ENCODE data around the gene FOXE1. TPM values are rescaled to one million over a fixed set of nuclear protein-coding genes. Genes with fewer than 3 reads are reported as not detected.

Gene FOXE1
- total and polyA plus RNA-seq, 2 of the 4 experiments (the other 2 are of a cell fraction), result under 0.01 to 0.22 TPM

DNA sequence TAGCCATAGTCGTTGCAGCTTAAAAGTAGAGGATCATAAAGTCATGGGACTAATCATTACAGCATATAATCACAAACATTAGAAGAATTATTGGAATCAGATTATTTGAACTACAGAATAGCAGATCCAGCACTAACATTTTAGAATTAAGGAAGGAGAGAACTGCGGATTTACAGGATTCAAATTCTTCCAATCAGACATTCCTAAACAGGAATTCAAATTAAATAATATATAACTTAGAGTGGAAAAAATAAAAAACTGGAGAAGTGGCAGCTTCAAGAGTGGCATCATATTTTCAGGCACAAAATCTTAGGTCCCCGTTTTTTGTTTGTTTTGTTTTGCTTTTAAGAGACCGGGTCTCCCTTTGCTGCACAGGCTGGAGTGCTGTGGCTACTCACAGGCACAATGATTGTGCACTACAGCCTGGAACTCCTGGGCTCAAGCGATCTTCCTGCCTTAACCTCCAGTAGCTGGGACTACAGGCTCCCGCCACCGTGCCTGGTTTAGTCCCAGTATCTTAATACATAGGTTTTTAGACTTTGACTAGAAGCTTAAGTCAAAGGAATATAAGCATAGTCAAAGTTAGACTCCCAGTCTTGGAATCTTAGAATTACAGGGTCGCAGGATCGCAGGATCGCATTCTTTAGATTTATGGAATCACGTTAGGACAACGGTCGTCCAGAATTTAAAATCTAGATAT, 2.1 kb upstream of the FOXE1 start:
- Histone ChIP-seq H3K4ac (ENCODE audit: low read depth, low read length) (no peak overlapping the region), H3K27ac (ENCODE audit: insufficient read depth, low read length) (no peak overlapping the region), H2AK9ac (replicated peaks; ENCODE audit: low read depth, low read length, poor library complexity) (no peak overlapping the region), H3K18ac (ENCODE audit: low read depth, low read length) (no peak overlapping the region), H4K8ac (ENCODE audit: low read depth in 2 of 2, low read length in 2 of 2) (no peak overlapping the region), H2AK5ac (ENCODE audit: low read depth, low read length) (peak overlapping the region; percentile 15; the same call in 1 of the 2 replicates), H3K56ac (ENCODE audit: extremely low read depth, insufficient read depth, low read length) (no peak overlapping the region), H3K27me3 (ENCODE audit: control insufficient read depth, insufficient read depth, low read length) (peaks cover 96% of the 10 kb centered on the region), H3K4me1 (ENCODE audit: control insufficient read depth, insufficient read depth, low read length) (peaks cover 4% of the 10 kb centered on the region; the same call in 1 of the 2 replicates), H2BK120ac (ENCODE audit: low read depth, low read length) (no peak overlapping the region), H3K4me2 (ENCODE audit: low read depth, low read length) (no peak overlapping the region), H3K9me3 (ENCODE audit: control insufficient read depth, insufficient read depth, low read length) (peaks cover 28% of the 10 kb centered on the region), H3K79me1 (ENCODE audit: low read depth in 1 of 2, low read length in 2 of 2) (no peaks in the 10 kb centered on the region), H3K4me3 (ENCODE audit: insufficient read depth, low read depth, low read length) (no peak overlapping the region), H2AFZ (replicated peaks; ENCODE audit: low read length, poor library complexity) (no peak overlapping the region), H2BK15ac (ENCODE audit: low read depth, low read length) (no peak overlapping the region), H2BK20ac (ENCODE audit: low read depth, low read length) (no peak overlapping the region), H3K36me3 (ENCODE audit: control insufficient read depth, insufficient read depth, low read length) (no peaks in the 10 kb centered on the region; the same call in 1 of the 2 replicates), H3K9me1 (ENCODE audit: insufficient read depth, low read length) (no peaks in the 10 kb centered on the region; the same call in 1 of the 2 replicates), H3K14ac (replicated peaks; ENCODE audit: low read depth, low read length) (no peak overlapping the region), H3K9ac (ENCODE audit: low read depth, low read length) (no peak overlapping the region), H4K91ac (ENCODE audit: insufficient read depth, low read depth, low read length) (no peak overlapping the region), H4K5ac (ENCODE audit: low read depth, low read length) (no peak overlapping the region), H3K23ac (ENCODE audit: low read depth, low read length) (peak overlapping the region; percentile 34; the same call in 1 of the 2 replicates), H4K20me1 (ENCODE audit: insufficient read depth, low read length) (peaks cover 3% of the 10 kb centered on the region; the same call in 1 of the 2 replicates), H2BK5ac (ENCODE audit: low read depth, low read length, poor library complexity, severe bottlenecking) (no peak overlapping the region)
- no peak for TF ChIP-seq RFX5 (IDR thresholded peaks at IDR 0.05; ENCODE audit: low read depth, low read length)
- TF ChIP-seq MAZ (IDR thresholded peaks at IDR 0.05; ENCODE audit: borderline replicate concordance, low read depth, low read length), result no peak
- TF ChIP-seq CHD1 (IDR thresholded peaks at IDR 0.05; ENCODE audit: low read depth, low read length), result no peak
- no peak for TF ChIP-seq MAFK (IDR thresholded peaks at IDR 0.05; ENCODE audit: low read depth, low read length)
- TF ChIP-seq POLR2A (IDR thresholded peaks at IDR 0.05; ENCODE audit: low read depth, low read length), result no peak
- TF ChIP-seq BHLHE40 (IDR thresholded peaks at IDR 0.05; ENCODE audit: low read depth, low read length), result no peak
- TF ChIP-seq NFE2L2 (IDR thresholded peaks at IDR 0.05; ENCODE audit: low read depth, low read length), result no peak
- TF ChIP-seq, protein P1, sequence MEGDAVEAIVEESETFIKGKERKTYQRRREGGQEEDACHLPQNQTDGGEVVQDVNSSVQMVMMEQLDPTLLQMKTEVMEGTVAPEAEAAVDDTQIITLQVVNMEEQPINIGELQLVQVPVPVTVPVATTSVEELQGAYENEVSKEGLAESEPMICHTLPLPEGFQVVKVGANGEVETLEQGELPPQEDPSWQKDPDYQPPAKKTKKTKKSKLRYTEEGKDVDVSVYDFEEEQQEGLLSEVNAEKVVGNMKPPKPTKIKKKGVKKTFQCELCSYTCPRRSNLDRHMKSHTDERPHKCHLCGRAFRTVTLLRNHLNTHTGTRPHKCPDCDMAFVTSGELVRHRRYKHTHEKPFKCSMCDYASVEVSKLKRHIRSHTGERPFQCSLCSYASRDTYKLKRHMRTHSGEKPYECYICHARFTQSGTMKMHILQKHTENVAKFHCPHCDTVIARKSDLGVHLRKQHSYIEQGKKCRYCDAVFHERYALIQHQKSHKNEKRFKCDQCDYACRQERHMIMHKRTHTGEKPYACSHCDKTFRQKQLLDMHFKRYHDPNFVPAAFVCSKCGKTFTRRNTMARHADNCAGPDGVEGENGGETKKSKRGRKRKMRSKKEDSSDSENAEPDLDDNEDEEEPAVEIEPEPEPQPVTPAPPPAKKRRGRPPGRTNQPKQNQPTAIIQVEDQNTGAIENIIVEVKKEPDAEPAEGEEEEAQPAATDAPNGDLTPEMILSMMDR (conservative IDR thresholded peaks at IDR 0.05; ENCODE audit: low read depth, low read length), result no peak
- no peak for TF ChIP-seq RAD21 (IDR thresholded peaks at IDR 0.05; ENCODE audit: low read length)
- no peak for TF ChIP-seq MXI1 (IDR thresholded peaks at IDR 0.05; ENCODE audit: borderline replicate concordance, low read depth, low read length)
- WGBS, 2 experiments (ENCODE audit: extremely low coverage in 2 of 2, insufficient read length in 1 of 2), result 21% methylated on average over 3 of the region's 13 CpGs; no CpG with 5 or more reads in 1 of the 2 experiments
- in situ Hi-C loops (cut with MboI; ENCODE audit: low sequenced_read_pairs), result no loop called here
- ChIA-PET CTCF (no interaction called here), POLR2A (ENCODE audit: unreplicated experiment) (no interaction called here)
- DNase-seq (no peak), ATAC-seq (ENCODE audit: low read depth) (no peak)
- BruUV-seq (replicated peaks), result no TSS peak
- dilution Hi-C loops (cut with HindIII; ENCODE audit: low sequenced_read_pairs, unreplicated experiment), result no loop called here
- intact Hi-C loops (cut with micrococcal nuclease), result no loop called here
